Mesothelial cell of epicardium (in vitro differentiated cells): ENCODE data around the gene AGMO. TPM values are rescaled to one million over a fixed set of nuclear protein-coding genes. Genes with fewer than 3 reads are reported as not detected.

Experiments
- DNase-seq, 2 experiments: peaks; one replicate each; pipeline ENCODE4 v3.0.0; 2021; ENCODE audit warnings: low spot score in 2 of 2; ENCODE audit not compliant: unreplicated experiment in 2 of 2
- H3K27ac Mint-ChIP-seq: 2 replicates; pipeline ENCODE4 v1.8.0; 2021; ENCODE audit warnings: mixed read lengths
- H3K27me3 Mint-ChIP-seq: 2 replicates; pipeline ENCODE4 v1.8.0; 2021; ENCODE audit warnings: low read depth, mixed read lengths
- H3K36me3 Mint-ChIP-seq: 2 replicates; pipeline ENCODE4 v1.8.0; 2021; ENCODE audit warnings: mixed read lengths
- H3K4me1 Mint-ChIP-seq: 2 replicates; pipeline ENCODE4 v1.8.0; 2021; ENCODE audit warnings: mixed read lengths
- H3K4me3 Mint-ChIP-seq: 2 replicates; pipeline ENCODE4 v1.8.0; 2021; ENCODE audit warnings: mild to moderate bottlenecking, moderate library complexity, mixed read lengths
- H3K9me3 Mint-ChIP-seq: 2 replicates; pipeline ENCODE4 v1.8.0; 2021; ENCODE audit warnings: mixed read lengths
- total RNA-seq: library from RNA; stranded (reverse); gene quantifications from 3 replicates; pipeline ENCODE4 v1.2.1, GENCODE V29; 2021
- TF ChIP-seq, protein P1 (sequence below): fragments of 200-600 bp; sonication (generic); IDR thresholded peaks from one replicate; pipeline ENCODE4 v1.5.0; 2021; ENCODE audit warnings: antibody characterized with exemption; ENCODE audit not compliant: unreplicated experiment

The AGMO gene
- total RNA-seq, 1 donor from 2014 or later, result 1.0 TPM

- no peak overlapping the region for H3K27ac Mint-ChIP-seq
- TF ChIP-seq, protein P1, sequence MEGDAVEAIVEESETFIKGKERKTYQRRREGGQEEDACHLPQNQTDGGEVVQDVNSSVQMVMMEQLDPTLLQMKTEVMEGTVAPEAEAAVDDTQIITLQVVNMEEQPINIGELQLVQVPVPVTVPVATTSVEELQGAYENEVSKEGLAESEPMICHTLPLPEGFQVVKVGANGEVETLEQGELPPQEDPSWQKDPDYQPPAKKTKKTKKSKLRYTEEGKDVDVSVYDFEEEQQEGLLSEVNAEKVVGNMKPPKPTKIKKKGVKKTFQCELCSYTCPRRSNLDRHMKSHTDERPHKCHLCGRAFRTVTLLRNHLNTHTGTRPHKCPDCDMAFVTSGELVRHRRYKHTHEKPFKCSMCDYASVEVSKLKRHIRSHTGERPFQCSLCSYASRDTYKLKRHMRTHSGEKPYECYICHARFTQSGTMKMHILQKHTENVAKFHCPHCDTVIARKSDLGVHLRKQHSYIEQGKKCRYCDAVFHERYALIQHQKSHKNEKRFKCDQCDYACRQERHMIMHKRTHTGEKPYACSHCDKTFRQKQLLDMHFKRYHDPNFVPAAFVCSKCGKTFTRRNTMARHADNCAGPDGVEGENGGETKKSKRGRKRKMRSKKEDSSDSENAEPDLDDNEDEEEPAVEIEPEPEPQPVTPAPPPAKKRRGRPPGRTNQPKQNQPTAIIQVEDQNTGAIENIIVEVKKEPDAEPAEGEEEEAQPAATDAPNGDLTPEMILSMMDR, result no peak
- no peak overlapping the region for H3K4me3 Mint-ChIP-seq
- H3K4me1 Mint-ChIP-seq, result peaks cover 21% of the 10 kb centered on the region
- DNase-seq, result no peak
- H3K9me3 Mint-ChIP-seq, result no peaks in the 10 kb centered on the region
- no peaks in the 10 kb centered on the region for H3K36me3 Mint-ChIP-seq
- H3K27me3 Mint-ChIP-seq, result no peaks in the 10 kb centered on the region
Observed at GRCh38 chr7:15352421-15353206, 209.2 kb downstream of the AGMO start.

DNA sequence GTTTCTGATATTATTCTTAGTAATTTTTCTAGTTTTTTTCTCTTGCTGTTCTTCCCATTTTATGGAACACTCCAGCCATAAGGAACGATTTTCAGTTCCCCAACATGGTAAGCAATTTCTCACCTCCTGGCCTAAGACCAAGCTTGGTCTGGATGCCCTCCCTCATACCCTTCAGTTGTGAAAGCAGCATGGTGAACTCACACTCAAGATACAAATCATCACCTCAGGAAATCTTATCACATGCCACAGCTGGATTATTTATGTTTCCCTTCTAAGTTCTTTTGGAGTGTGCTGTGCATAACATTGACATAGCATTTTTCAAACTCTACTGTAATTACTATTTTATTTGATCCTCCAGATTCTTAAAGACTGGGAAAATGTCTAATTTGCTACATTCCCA is 216.6 kb downstream of the AGMO start:
- H3K27ac Mint-ChIP-seq, result no peak overlapping the region
- no peak overlapping the region for H3K4me3 Mint-ChIP-seq
- no peaks in the 10 kb centered on the region for H3K4me1 Mint-ChIP-seq
- no peaks in the 10 kb centered on the region for H3K36me3 Mint-ChIP-seq
- TF ChIP-seq, protein P1, result no peak
- no peak for DNase-seq
- H3K27me3 Mint-ChIP-seq, result no peaks in the 10 kb centered on the region
- peaks cover under 1% of the 10 kb centered on the region for H3K9me3 Mint-ChIP-seq

- peaks cover 15% of the 10 kb centered on the region for H3K9me3 Mint-ChIP-seq
- peaks cover 3% of the 10 kb centered on the region for H3K36me3 Mint-ChIP-seq
- no peaks in the 10 kb centered on the region for H3K4me1 Mint-ChIP-seq
- TF ChIP-seq, protein P1, result no peak
- no peak overlapping the region for H3K27ac Mint-ChIP-seq
- no peaks in the 10 kb centered on the region for H3K27me3 Mint-ChIP-seq
- H3K4me3 Mint-ChIP-seq, result no peak overlapping the region
- no peak for DNase-seq
Observed at GRCh38 chr7:15341817-15342216, 220.0 kb downstream of the AGMO start.

- Mint-ChIP-seq H3K4me3 (no peak overlapping the region), H3K27me3 (no peaks in the 10 kb centered on the region), H3K9me3 (peaks cover 15% of the 10 kb centered on the region)
Observed at GRCh38 chr7:15336146-15336545, 225.7 kb downstream of the AGMO start.

DNA sequence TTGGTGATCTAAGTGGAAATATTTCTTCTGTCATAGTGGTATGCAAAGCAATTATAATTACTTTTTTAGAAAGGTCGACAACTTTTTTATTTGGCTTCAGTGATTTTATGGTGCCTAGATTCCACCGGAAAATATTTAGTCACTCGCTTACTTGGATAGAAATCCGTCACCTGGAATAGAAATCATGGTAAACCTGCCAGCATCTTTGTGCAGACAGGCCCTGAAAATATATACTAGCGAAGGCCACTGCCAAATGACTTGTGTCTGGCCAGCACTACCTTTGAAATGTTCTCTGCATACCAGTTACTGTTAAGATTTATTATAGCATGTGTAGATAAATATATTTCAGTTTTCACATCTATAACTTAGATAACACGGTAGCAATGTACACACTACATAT is 226.4 kb downstream of the AGMO start:
- H3K36me3 Mint-ChIP-seq, result peaks cover 3% of the 10 kb centered on the region
- no peak overlapping the region for H3K4me3 Mint-ChIP-seq
- DNase-seq, result no peak
- H3K9me3 Mint-ChIP-seq, result peaks cover 15% of the 10 kb centered on the region
- TF ChIP-seq, protein P1, result no peak
- peaks cover 21% of the 10 kb centered on the region for H3K4me1 Mint-ChIP-seq
- H3K27me3 Mint-ChIP-seq, result no peaks in the 10 kb centered on the region
- H3K27ac Mint-ChIP-seq, result no peak overlapping the region

More at GRCh38 chr7:15336146-15336545, 225.7 kb downstream of the AGMO start:
- H3K27ac Mint-ChIP-seq, result no peak overlapping the region
- H3K4me1 Mint-ChIP-seq, result peaks cover 13% of the 10 kb centered on the region
- TF ChIP-seq, protein P1, result no peak
- peaks cover 3% of the 10 kb centered on the region for H3K36me3 Mint-ChIP-seq
- DNase-seq, result no peak
